Measurements from ENCODE around the gene VWA3A. TPM values are rescaled to one million over a fixed set of nuclear protein-coding genes. Genes with fewer than 3 reads are reported as not detected.

The VWA3A gene
- total RNA-seq, 4 donors from 2014 or later = 0.35 to 0.40 TPM; not detected in 2

GRCh38 chr16:22188595-22189442 lies 96.5 kb downstream of the VWA3A start:
- Histone ChIP-seq H3K4me1 (peaks cover 0 to 44% (median 11%) of the 10 kb centered on the region in 3 donors), H3K27ac (peak overlapping the region in 3 of 4 donors; percentile 91 to 98 (median 95)), H3K36me3 (no peaks in the 10 kb centered on the region), H3K27me3 (no peaks in the 10 kb centered on the region), H3K4me3 (no peak overlapping the region), H3K9me3 (no peaks in the 10 kb centered on the region)
- no peak for TF ChIP-seq POLR2AphosphoS5 (IDR thresholded peaks at IDR 0.05)
- no peak for TF ChIP-seq EP300 (IDR thresholded peaks at IDR 0.05)
- peak in 3 of 4 experiments; percentile 82 to 90 (median 83) for TF ChIP-seq CTCF (IDR thresholded peaks at IDR 0.05)
- WGBS, 2 donors (ENCODE audit: low coverage in 1 of 2) = 24 to 28% methylated on average over 2 to 6 of the region's 8 CpGs
- ATAC-seq = no peak

DNA sequence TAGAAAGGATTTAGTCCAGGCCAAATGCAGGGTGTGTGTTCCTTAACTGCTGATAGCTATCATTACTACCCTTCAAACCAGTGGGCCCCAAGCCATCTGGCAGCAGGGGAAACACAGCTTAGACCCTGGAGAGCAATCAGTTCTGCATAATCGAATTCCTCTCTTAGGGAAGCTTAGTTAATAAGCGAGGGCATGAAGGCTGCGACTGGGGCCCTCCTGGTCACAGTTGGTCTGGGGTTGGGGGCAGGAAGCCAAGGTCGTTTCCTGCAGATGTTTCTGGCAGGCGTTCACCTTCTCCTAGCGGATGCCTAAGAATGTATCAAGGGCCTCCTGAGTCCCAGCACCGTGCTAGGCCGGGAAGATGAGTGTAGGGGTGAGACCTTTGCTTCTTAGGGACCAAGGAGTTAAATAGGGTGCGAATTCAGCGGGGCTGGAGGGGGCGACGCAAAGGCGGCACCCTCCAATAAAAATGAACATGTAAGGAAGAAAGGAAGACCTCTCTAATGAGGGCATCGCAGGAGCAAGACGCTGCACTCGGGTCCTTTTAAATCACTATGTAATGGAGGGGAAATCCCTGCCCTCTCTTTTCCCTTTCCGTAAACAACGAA lies 97.2 kb downstream of the VWA3A start:
- Histone ChIP-seq H3K4me3 (peak overlapping the region; percentile 52 to 87), H3K27me3 (no peaks in the 10 kb centered on the region), H3K4me1 (peaks cover 0 to 44% (median 11%) of the 10 kb centered on the region in 3 donors), H3K9me3 (no peaks in the 10 kb centered on the region), H3K36me3 (no peaks in the 10 kb centered on the region), H3K27ac (peak overlapping the region; percentile 36 to 98 (median 93))
- TF ChIP-seq POLR2AphosphoS5 (IDR thresholded peaks at IDR 0.05) (no peak), CTCF (IDR thresholded peaks at IDR 0.05) (no peak), EP300 (IDR thresholded peaks at IDR 0.05) (no peak), POLR2A (IDR thresholded peaks at IDR 0.05) (no peak)
- ATAC-seq = no peak
- 0 to 3% methylated on average over 1 to 8 of the region's 18 CpGs for WGBS, 2 donors (ENCODE audit: low coverage in 1 of 2)

DNA sequence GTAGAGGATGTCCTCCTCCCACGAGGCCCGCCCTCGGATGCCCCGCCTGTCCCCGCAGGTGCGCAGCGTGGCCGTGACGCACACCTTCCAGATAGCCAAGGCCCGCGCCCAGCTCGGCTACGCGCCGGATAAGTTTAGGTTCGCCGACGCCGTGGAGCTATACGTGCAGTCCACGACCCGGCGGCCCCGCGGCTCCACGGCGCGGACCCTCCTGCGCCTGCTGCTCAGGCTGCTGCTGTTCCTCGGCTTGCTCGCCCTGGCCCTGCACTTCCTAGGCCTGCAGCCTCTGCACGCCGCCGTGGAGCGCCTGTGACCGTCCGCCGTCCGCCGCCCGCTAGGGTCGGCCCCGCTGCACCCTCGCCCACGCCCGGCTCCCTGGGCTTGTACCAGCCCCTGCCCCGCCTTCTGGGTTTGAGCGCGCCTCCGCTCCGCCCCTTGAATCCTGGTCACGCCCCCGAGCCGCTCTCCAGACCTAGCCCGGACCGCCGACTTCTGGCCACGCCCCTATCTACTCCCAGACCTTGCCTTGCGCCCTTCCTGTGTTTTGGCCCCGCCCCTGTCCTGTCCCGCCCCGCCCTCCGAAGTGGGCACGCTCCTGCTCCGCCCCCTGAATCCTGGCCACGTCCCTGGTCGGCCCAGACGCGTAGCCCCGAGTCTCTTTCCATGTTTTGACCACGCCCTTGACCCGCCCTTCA lies 97.9 kb downstream of the VWA3A start:
- no peak for TF ChIP-seq EP300 (IDR thresholded peaks at IDR 0.05)
- peak in 2 of 4 experiments; percentile 21 to 28 for TF ChIP-seq CTCF (IDR thresholded peaks at IDR 0.05)
- peak; percentile 7 for TF ChIP-seq POLR2AphosphoS5 (IDR thresholded peaks at IDR 0.05)
- peak; percentile 59 to 72 for TF ChIP-seq POLR2A (IDR thresholded peaks at IDR 0.05)
- H3K36me3 ChIP-seq = no peaks in the 10 kb centered on the region
- H3K4me1 ChIP-seq = peaks cover 0 to 47% (median 11%) of the 10 kb centered on the region in 3 donors
- ATAC-seq = peak; percentile 79
- H3K4me3 ChIP-seq = peak overlapping the region; percentile 52 to 87
- 0% methylated on average over 7 of the region's 72 CpGs; no CpG with 5 or more reads in 1 of the 2 donors for WGBS, 2 donors (ENCODE audit: low coverage in 1 of 2)
- H3K27ac ChIP-seq = peak overlapping the region; percentile 36 to 98 (median 93)
- no peaks in the 10 kb centered on the region for H3K9me3 ChIP-seq
- H3K27me3 ChIP-seq = no peaks in the 10 kb centered on the region

DNA sequence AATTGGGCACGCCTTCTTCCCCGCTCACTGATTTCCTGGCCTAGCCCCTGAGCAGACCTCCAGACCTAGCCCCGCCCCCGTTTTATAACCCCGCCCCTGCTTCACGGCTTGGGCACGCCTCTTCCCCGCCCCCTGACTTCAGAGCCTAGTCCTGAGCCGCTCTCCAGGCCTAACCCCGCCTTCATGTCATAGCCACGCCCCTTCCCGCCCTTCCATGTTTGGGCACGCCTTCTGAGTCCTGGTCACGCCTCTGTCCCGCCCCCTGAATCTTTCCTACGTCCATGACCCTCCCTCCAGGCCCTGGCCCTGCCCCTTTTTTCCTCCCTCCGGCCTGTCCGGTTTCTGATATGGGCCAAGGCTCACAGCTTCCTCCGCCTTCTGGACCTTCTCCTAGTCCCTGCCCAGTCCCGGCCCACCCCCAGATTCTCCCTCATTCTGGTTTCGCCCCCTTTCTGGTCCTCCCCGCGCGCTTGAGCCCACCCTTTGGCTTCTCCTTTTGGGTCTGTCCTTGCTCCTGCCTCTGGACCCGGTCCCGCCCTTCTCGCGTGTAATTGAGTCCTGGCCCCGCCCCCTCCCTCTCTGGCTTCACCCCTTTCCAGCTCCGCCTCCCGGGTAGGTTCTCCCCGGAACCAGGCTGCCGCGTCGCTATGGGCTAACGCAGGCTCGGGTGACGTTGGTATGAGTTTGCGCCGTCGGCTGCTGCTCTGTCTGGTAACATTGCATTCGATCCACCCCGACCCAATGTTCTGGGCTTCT lies 98.6 kb downstream of the VWA3A start:
- Histone ChIP-seq H3K27ac (peak overlapping the region; percentile 67 to 98 (median 93)), H3K27me3 (no peaks in the 10 kb centered on the region), H3K36me3 (no peaks in the 10 kb centered on the region), H3K4me3 (peak overlapping the region; percentile 19 to 87), H3K4me1 (peaks cover 0 to 51% (median 11%) of the 10 kb centered on the region in 3 donors), H3K9me3 (no peaks in the 10 kb centered on the region)
- peak; percentile 97 for TF ChIP-seq POLR2AphosphoS5 (IDR thresholded peaks at IDR 0.05)
- TF ChIP-seq POLR2A (IDR thresholded peaks at IDR 0.05) = peak; percentile 84 to 93
- no peak for TF ChIP-seq EP300 (IDR thresholded peaks at IDR 0.05)
- WGBS, 2 donors (ENCODE audit: low coverage in 1 of 2) = 1% methylated on average over 15 to 30 of the region's 43 CpGs
- peak; percentile 82 for ATAC-seq

Data from gastroesophageal sphincter (tissue), 4 donors.